GM21526 (cell line): ENCODE results near the gene ELL2.
A peak's percentile ranks its signal among the peaks of the same experiment; 100 is the strongest.

Experiments
- ATAC-seq: cut with Tn5 transposase; IDR thresholded peaks from one replicate; pipeline ENCODE4 v1.9.1; 2021; ENCODE audit warnings: moderate library complexity; ENCODE audit not compliant: unreplicated experiment, low FRiP score

ELL2 gene

GRCh38 chr5:95984287-95984938, 22.8 kb upstream of the ELL2 start:
- no peak for ATAC-seq

GRCh38 chr5:95983509-95983908, 21.9 kb upstream of the ELL2 start:
- no peak for ATAC-seq

GRCh38 chr5:95983080-95983479, 21.4 kb upstream of the ELL2 start:
- ATAC-seq: no peak

GRCh38 chr5:95976606-95977005, 15.0 kb upstream of the ELL2 start:
- no peak for ATAC-seq

- no peak for ATAC-seq
Observed at GRCh38 chr5:95975703-95976102, 14.1 kb upstream of the ELL2 start.

- ATAC-seq: no peak
Observed at GRCh38 chr5:95973793-95974325, 12.2 kb upstream of the ELL2 start.

- no peak for ATAC-seq
Observed at GRCh38 chr5:95972196-95972595, 10.5 kb upstream of the ELL2 start.

GRCh38 chr5:95970359-95970704, 8.7 kb upstream of the ELL2 start:
- no peak for ATAC-seq

GRCh38 chr5:95969651-95970358, 8.2 kb upstream of the ELL2 start:
- no peak for ATAC-seq

- ATAC-seq: no peak
Observed at GRCh38 chr5:95969055-95969454, 7.4 kb upstream of the ELL2 start.

GRCh38 chr5:95967236-95967635, 5.6 kb upstream of the ELL2 start:
- no peak for ATAC-seq

GRCh38 chr5:95966005-95966404, 4.4 kb upstream of the ELL2 start:
- ATAC-seq: no peak

GRCh38 chr5:95963650-95964410, 2.2 kb upstream of the ELL2 start:
- ATAC-seq: no peak

GRCh38 chr5:95962785-95963184, 1.1 kb upstream of the ELL2 start:
- no peak for ATAC-seq

GRCh38 chr5:95962475-95962773, 773 bp upstream of the ELL2 start:
- ATAC-seq: no peak

GRCh38 chr5:95960667-95961616, 709 bp downstream of the ELL2 start:
- ATAC-seq: peak; percentile 45

GRCh38 chr5:95959888-95960666, 1.6 kb downstream of the ELL2 start:
- no peak for ATAC-seq

- no peak for ATAC-seq
Observed at GRCh38 chr5:95959051-95959887, 2.4 kb downstream of the ELL2 start.
